PC-9 (cell line): ENCODE measurements around the gene PELI1. TPM values are rescaled to one million over a fixed set of nuclear protein-coding genes. Genes with fewer than 3 reads are reported as not detected.

Experiments used
- BruUV-seq: library from RNA; stranded (reverse); fragments of 400-500 nt; replicated peaks from 2 replicates; lab custom pipeline; 2021; lab: Mats Ljungman, UMichigan
- CTCF ChIA-PET: fragments of 300-600 bp; sonication (Branson Sonifier 250); formaldehyde crosslinking; loops from one replicate; lab custom pipeline; 2022; ENCODE audit warnings: antibody characterized with exemption; lab: Charles Lee
- POLR2A ChIA-PET: fragments of 300-600 bp; sonication (Branson Sonifier 250); formaldehyde crosslinking; loops from one replicate; lab custom pipeline; 2022; ENCODE audit warnings: antibody characterized with exemption; ENCODE audit not compliant: unreplicated experiment; lab: Charles Lee
- DNase-seq, 2 experiments: peaks; one replicate each; pipeline versions ENCODE4 v3.0.0 to v3.0.0-alpha.2; 2015 to 2022; ENCODE audit warnings: mixed read lengths in 1 of 2
- H2AFZ ChIP-seq: fragments of 200-600 bp; sonication (generic); 2 replicates; pipeline ENCODE4 v1.8.1; 2017; ENCODE audit warnings: antibody characterized with exemption
- H3F3A ChIP-seq: fragments of 200-600 bp; sonication (generic); 2 replicates; pipeline ENCODE4 v1.8.1; 2017; ENCODE audit warnings: antibody characterized with exemption, mild to moderate bottlenecking, low read depth; ENCODE audit not compliant: insufficient read depth
- H3K27ac ChIP-seq: fragments of 200-600 bp; sonication (generic); 2 replicates; pipeline ENCODE4 v1.6.1; 2016; ENCODE audit warnings: mixed run types
- H3K27me3 ChIP-seq: fragments of 200-600 bp; sonication (generic); 2 replicates; pipeline ENCODE4 v1.6.1; 2016; ENCODE audit warnings: low read depth, mixed run types; ENCODE audit not compliant: insufficient read depth
- H3K36me3 ChIP-seq: fragments of 200-600 bp; sonication (generic); 2 replicates; pipeline ENCODE4 v1.6.1; 2016; ENCODE audit warnings: low read depth, mixed run types
- H3K4me1 ChIP-seq: fragments of 200-600 bp; sonication (generic); replicated peaks from 2 replicates; pipeline ENCODE4 v1.6.1; 2016; ENCODE audit warnings: mixed run types; ENCODE audit not compliant: insufficient read depth
- H3K4me2 ChIP-seq: fragments of 200-600 bp; sonication (generic); 2 replicates; pipeline ENCODE4 v1.6.1; 2017; ENCODE audit warnings: mixed run types
- H3K4me3 ChIP-seq: fragments of 200-600 bp; sonication (generic); 2 replicates; pipeline ENCODE4 v1.6.1; 2016; ENCODE audit warnings: mixed run types
- H3K79me2 ChIP-seq: fragments of 200-600 bp; sonication (generic); 2 replicates; pipeline ENCODE4 v1.6.1; 2017; ENCODE audit warnings: low read depth, mixed run types
- H3K9me2 ChIP-seq: fragments of 200-600 bp; sonication (generic); 2 replicates; pipeline ENCODE4 v1.8.1; 2017; ENCODE audit warnings: mild to moderate bottlenecking; ENCODE audit not compliant: insufficient read depth
- H3K9me3 ChIP-seq: fragments of 200-600 bp; sonication (generic); 2 replicates; pipeline ENCODE4 v1.8.1; 2016; ENCODE audit warnings: low read depth; ENCODE audit not compliant: insufficient read depth
- H4K20me1 ChIP-seq: fragments of 200-600 bp; sonication (generic); 2 replicates; pipeline ENCODE4 v1.8.1; 2017; ENCODE audit not compliant: insufficient read depth
- CTCF ChIP-seq: fragments of 200-600 bp; sonication (generic); conservative IDR thresholded peaks from 2 replicates; pipeline ENCODE4 v1.6.1; 2017; ENCODE audit warnings: mixed run types, antibody characterized with exemption, mild to moderate bottlenecking, moderate library complexity
- EZH2 ChIP-seq: fragments of 200-600 bp; sonication (generic); IDR thresholded peaks from 2 replicates; pipeline ENCODE4 v1.8.0; 2017; ENCODE audit warnings: antibody characterized with exemption, low read depth
- intact Hi-C: fragments of 100-400 bp; cut with micrococcal nuclease; formaldehyde crosslinking; loops from one replicate; pipeline ENCODE4 v1.10.0; 2022; ENCODE audit not compliant: unreplicated experiment
- total RNA-seq: library from RNA; stranded (reverse); gene quantifications from 2 replicates; pipeline ENCODE4 v1.2.3, GENCODE V29; 2021

The PELI1 gene
- total RNA-seq, 1 experiment from 2014 or later: 32.6 TPM

- Histone ChIP-seq H3K79me2 (peaks cover 7% of the 10 kb centered on the region; the same call in 1 of the 2 replicates), H3K36me3 (no peaks in the 10 kb centered on the region), H3K27me3 (no peaks in the 10 kb centered on the region), H3K4me1 (peaks cover 14% of the 10 kb centered on the region), H3K9me3 (no peaks in the 10 kb centered on the region), H4K20me1 (no peaks in the 10 kb centered on the region), H3K27ac (no peak overlapping the region), H3K9me2 (no peaks in the 10 kb centered on the region), H3K4me3 (no peak overlapping the region), H3K4me2 (no peak overlapping the region), H2AFZ (no peak overlapping the region), H3F3A (0 out of 2 replicates have a peak, but pooled peaks cover 11% of the 10 kb centered on the region)
- no TSS peak for BruUV-seq
- intact Hi-C loops: no loop called here
- TF ChIP-seq CTCF: no peak
- no peak for TF ChIP-seq EZH2
- ChIA-PET POLR2A (interaction anchor here (0.7 kb wide), 1 partner anchor 369 kb away, joined by 10 read pairs; no protein-coding TSS in a partner anchor), CTCF (no interaction called here)
- DNase-seq: no peak
Measured at GRCh38 chr2:64119369-64119768, 24.9 kb downstream of the PELI1 start.

- H3K4me2 ChIP-seq: peak overlapping the region; percentile 4; the same call in 1 of the 2 replicates
Measured at GRCh38 chr2:64115808-64116598, 28.2 kb downstream of the PELI1 start.

GRCh38 chr2:64114912-64115277, 29.3 kb downstream of the PELI1 start:
- no TSS peak for BruUV-seq
- H3K27me3 ChIP-seq: no peaks in the 10 kb centered on the region
- DNase-seq: no peak
- H3K4me3 ChIP-seq: no peak overlapping the region
- peaks cover 6% of the 10 kb centered on the region; the same call in 1 of the 2 replicates for H3K79me2 ChIP-seq
- 0 out of 2 replicates have a peak, but pooled peaks cover 11% of the 10 kb centered on the region for H3F3A ChIP-seq
- no peak overlapping the region for H3K4me2 ChIP-seq
- no peaks in the 10 kb centered on the region for H4K20me1 ChIP-seq
- no peak for TF ChIP-seq EZH2
- TF ChIP-seq CTCF: no peak
- POLR2A ChIA-PET: no interaction called here
- no peak overlapping the region for H2AFZ ChIP-seq
- H3K4me1 ChIP-seq: peaks cover 25% of the 10 kb centered on the region
- H3K9me3 ChIP-seq: no peaks in the 10 kb centered on the region
- intact Hi-C loops: loop anchor here (1.0 kb wide), 1 partner anchor 162 kb away; no protein-coding TSS in a partner anchor
- no peaks in the 10 kb centered on the region for H3K36me3 ChIP-seq
- H3K27ac ChIP-seq: peak overlapping the region; percentile 62
- no peaks in the 10 kb centered on the region for H3K9me2 ChIP-seq
- CTCF ChIA-PET: no interaction called here

More at GRCh38 chr2:64115808-64116598, 28.2 kb downstream of the PELI1 start:
- Histone ChIP-seq H3K4me3 (no peak overlapping the region), H3F3A (0 out of 2 replicates have a peak, but pooled peaks cover 11% of the 10 kb centered on the region), H3K9me2 (no peaks in the 10 kb centered on the region), H4K20me1 (no peaks in the 10 kb centered on the region), H2AFZ (no peak overlapping the region), H3K9me3 (no peaks in the 10 kb centered on the region), H3K4me1 (peaks cover 25% of the 10 kb centered on the region), H3K79me2 (peaks cover 6% of the 10 kb centered on the region; the same call in 1 of the 2 replicates), H3K36me3 (no peaks in the 10 kb centered on the region), H3K27ac (peak overlapping the region; percentile 42), H3K27me3 (no peaks in the 10 kb centered on the region)
- no TSS peak for BruUV-seq
- ChIA-PET CTCF (no interaction called here), POLR2A (interaction anchor here (0.7 kb wide), 1 partner anchor 147 kb away, joined by 4 read pairs; no protein-coding TSS in a partner anchor)
- TF ChIP-seq CTCF: no peak
- no peak for TF ChIP-seq EZH2
- DNase-seq: peak in 1 of 2 experiments; percentile 66
- intact Hi-C loops: loop anchor here (2.0 kb wide), 1 partner anchor 23 kb away; no protein-coding TSS in a partner anchor
